Erythroblast (primary cell): ENCODE data around the gene ZFP36L1.

ENCODE experiments used
- GATA1 ChIP-seq: IDR thresholded peaks from 2 replicates; pipeline ENCODE4 v1.6.1; 2011; ENCODE audit warnings: low read depth, mild to moderate bottlenecking, control low read depth, low read length, moderate library complexity
- POLR2A ChIP-seq: IDR thresholded peaks from 2 replicates; pipeline ENCODE4 v1.6.1; 2011; ENCODE audit warnings: mild to moderate bottlenecking, low read length

DNA sequence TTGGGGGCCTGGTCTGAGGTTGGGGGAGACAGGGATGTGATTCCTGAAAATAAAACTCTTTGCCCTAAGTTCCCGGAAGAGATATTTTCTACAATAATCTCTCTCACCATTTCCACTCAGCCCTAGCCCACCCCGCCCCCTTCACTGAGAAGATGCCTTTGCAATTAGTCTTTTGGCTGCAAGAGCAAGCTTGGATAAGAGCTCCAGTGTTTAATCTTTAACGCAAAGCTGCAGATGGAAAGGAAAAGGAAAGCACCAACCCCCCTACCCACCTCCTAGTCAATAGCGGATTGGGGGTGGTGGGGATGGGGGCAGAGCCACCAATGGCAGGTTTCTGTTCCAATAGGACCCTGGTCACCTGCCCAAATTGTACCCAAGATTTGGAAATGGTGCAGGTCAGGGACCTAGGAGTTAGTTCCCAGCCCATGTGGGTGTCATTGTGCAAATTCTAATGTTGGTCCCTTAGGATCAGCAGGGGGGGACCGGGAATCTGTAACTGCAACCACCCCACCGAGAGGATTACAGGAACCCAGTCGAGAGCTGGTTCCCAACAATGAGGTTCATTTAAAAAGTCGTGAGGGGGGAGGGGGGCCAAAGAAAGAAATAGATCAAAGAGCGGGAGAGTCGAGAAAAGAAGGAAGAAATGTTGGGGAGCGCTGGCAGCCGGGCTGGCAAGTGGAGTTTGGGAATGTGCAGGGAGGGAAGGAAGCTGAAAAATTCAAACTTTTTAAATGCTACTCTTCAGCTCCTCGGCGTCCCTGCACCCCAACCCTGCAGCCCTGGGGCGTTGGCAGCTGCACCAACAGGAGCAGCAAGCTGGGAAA lies 1.6 kb downstream of the ZFP36L1 start:
- no peak for TF ChIP-seq POLR2A
- TF ChIP-seq GATA1: no peak
